NCI-H1105 (cell line): ENCODE measurements around the gene DLG5.

Source experiments
- DNase-seq: peaks from one replicate; lab custom pipeline; 2025; lab: John Stamatoyannopoulos, UW

DLG5 gene

DNA sequence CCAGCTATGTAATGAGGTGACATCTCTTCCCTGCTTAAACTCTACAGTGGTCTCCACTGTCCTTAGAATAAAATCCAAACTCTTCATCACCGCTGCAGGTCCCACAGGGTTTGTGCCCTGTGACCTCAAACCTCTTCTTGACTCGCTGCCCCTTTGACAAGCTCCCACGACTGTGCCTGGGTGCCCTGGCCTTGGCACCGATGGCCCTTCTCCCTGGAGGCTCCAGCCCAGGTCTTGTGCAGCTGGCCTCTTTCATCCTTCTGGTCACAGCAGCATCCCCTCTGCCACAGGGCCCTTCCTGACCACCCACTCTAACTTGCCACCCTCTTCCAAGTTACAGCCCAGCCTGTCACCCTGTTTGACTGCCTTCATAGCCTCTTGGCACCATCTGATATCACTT is 108.2 kb downstream of the DLG5 start:
- no peak for DNase-seq

DNA sequence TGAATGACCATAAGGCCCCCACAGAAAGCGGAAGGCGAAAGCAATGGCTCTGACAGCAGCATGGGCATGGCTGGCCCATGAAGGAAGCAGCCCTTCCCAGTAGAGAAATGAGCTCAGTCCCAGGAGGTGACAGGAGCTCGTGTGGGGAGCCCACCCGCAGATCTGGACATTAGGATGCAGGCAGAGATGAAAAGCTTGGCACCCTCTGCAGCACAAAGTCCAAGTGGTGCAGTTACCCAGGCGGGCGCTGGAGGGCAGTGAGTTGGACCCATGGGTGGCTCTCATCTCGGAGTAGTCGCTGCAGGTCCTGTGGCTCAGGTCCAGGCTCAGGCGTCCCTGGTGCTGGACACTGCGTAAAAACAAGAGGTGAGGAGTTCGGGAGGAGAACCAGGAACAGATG is 109.0 kb downstream of the DLG5 start:
- DNase-seq: no peak

DNA sequence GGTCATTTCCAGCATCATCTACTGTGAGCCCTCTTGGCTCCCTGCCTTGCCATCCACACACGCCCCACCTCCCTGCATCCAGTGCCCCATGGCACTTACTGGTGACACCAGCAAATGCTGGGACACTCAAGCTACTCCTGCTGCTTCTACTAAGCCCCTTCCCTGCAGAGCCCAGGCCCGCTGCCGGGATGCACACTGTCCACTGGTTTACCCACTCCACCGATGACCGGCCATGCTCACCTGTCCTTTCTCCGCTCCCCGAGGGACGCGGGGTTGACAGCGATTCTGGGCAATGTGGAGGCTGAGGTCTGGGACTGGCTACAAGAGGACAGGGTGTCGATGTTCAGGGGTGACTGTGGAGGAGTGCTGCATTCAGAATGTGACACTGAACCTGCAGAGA is 110.2 kb downstream of the DLG5 start:
- DNase-seq: no peak

DNA sequence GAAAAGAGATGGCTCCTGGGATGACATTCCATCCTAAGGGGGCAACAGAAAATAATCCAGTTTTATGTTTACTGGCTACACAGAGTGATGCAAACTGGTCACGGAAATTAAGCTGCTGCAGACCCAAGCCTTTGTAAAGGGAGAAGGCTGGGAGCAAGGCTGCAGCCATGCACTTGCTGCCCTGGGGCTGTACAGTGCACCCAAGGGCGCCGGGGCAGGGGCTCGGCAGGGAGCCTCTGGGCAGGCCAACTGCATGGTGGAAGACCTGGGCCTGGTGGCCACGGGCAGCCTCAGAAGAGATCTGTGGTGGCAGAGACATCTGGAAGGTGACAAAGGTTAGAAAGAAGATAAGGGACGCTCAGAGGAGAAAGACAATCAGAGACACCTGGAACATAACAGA is 113.8 kb downstream of the DLG5 start:
- no peak for DNase-seq

DNA sequence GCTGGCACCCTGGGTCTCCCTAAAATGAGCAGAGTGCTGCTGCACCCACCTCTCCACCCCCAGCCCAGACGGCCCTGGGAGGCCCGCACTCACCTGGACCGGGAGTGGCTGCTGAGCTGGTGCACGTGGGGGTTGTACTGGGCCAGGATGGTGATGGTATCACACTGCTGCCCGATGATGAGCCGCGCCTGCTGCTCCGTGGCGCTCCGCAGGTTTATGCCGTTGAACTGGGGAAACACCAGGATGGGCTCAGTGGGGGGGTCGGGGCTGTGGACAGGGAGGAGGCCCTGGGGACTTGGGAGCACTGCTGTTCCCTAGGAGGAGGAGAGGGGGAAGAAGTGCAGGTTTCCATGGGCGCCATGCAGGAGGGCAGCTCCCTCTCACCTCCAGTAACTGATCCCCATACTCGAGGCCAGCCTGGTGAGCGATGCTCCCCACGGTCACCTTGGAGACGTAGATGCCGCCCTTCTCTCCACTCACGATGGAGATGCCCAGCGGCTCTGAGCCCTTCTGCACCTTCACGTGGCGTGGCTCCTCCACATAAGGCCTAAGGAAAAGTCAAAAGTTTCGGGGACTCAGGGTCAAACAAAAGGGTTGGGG is 114.6 kb downstream of the DLG5 start:
- no peak for DNase-seq

DNA sequence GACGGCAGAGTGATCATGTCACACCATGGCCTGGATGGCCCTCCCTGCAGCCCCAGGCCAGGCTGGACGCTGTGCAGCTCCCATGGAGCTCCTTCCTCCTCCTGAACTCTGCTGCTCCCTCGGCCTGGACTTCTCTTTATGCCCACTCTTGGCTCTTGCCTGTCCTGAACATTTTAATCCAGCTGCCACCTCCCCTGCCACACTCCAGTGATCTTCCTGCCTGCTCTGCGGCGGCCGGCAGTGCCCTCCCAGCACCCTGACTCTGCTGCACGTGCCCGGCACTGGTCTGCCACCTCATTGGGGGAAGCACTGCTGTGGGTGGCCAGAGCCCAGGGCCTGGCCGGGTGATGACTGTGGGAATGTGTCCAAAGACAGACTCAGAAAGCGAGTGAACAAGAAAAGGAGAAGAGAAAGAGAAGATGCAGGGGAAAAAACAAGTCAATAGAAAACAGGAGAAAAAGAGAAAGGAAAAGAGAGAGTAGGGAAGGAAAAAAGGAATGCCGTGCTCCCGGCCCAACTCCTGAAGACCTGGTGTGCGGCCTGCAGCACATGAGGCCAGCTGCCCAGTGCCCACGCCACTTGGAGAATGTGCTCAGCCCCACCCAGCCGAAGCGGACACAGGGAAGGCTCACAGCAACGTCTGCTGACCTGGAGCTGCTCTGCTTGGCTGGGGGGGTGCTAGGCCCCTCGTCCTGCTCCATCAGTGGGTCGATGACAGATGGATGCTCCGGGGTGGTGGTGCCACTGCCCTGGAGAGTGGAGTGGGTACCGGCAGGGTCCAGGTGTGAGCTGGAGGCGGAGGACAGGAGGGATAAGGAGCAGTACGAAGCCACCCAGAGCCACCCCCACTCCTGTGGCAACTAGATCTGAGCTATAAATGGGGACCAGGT is 115.9 kb downstream of the DLG5 start:
- no peak for DNase-seq

DNA sequence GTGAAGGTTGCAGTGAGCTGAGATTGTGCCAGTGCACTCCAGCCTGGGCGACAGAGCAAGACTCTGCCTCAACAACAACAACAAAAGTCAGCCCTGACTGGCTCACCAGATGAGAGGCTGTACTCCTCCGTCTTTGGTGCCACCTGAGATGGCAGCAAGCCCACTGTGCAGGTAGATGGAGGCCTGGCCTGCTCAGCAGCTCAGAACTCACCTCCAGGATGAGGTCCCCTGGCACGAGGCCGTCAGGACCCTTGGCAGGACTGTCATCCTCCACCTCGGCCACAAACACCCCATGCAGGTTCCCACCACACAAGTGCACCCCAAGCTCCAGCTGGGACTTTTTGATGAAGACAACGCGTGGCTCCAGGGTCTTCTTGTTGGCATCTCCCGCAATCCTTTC is 117.2 kb downstream of the DLG5 start:
- no peak for DNase-seq

DNA sequence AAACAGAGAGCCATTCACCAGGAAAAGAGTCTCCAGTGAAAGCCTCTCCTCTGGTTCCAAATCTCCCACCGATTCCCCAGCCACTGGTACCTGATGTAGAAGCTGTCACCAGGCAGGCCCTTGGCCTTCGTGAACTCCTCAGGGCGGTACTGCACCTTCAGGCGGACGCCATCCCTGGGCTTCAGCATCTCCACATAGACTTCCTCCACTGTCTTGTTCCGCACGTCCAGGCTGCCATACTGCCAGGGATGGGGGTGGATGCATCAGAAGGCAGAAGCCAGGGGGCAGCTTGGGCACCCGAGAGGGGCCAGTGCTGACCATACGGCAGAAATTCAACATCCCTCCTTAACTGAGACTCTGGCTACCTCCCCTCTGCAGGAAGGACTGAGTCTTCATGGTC is 118.8 kb downstream of the DLG5 start:
- DNase-seq: no peak

DNA sequence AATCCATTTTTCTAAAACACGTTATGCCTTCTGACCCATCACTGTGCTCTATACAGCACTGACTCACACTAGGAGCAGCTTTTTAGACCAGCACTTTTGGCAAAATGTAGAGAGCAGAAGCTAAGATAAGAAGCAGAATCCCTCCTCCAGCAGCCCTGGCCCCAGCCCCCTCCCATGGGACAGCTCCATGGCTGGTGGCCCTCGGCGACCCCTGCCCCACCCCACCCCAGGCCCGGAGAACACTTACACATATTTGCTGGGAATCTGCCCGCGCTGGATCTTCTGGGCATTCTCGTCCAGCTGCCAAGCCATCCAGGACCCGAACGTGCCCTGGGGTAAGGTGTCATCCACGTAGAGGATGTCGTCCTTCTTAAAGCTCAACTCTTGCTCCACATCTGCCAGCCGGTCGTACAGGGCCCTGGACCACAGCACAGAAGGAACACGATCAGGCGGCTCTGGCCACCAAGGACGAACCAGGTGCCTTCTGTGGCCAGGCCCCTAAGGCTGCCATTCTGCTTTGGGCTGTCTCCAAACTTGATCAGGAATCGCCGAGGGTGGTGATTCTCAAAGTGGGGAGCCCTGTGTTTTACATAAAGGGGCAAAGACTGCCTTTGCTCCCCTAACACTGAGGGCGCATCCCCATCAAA is 119.9 kb downstream of the DLG5 start:
- DNase-seq: no peak

DNA sequence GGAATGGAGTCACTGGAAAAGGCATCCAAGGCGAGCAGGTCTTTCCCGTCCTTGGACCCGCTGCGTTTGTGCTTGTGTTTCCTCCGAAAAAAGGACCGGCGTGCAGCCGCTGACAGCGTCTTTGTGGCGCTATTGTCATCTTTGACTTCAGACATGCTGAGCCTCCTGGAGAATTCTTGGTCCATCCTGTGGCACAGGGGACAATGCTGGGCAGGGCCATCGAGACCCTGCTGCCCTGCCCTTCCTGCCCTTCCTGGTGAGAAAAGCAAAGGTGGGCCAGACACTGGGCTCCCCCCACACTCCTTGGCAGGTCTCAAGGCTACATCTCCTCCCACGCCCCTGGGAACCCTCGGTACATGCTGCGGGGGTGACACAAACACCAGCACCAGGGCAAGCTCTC is 120.9 kb downstream of the DLG5 start:
- no peak for DNase-seq

DNA sequence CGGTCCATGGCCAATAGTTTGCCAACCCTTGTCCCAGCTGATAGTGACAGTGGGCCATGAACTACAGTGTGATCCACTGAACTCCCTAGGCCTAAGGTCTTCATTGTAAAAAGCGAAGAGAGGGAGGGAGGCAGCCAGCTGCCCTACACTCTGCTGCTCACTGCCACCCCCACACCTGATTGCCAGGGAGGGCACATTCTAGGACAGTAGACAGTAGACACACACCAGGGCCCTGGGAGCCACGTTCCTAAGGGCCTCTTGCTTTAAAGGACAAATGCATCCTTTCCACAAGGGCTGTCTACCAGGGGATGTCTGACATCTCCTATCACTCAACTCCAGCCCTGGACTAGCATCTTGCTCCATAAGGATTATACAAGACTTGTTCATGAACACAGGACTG is 122.2 kb downstream of the DLG5 start:
- DNase-seq: no peak

DNA sequence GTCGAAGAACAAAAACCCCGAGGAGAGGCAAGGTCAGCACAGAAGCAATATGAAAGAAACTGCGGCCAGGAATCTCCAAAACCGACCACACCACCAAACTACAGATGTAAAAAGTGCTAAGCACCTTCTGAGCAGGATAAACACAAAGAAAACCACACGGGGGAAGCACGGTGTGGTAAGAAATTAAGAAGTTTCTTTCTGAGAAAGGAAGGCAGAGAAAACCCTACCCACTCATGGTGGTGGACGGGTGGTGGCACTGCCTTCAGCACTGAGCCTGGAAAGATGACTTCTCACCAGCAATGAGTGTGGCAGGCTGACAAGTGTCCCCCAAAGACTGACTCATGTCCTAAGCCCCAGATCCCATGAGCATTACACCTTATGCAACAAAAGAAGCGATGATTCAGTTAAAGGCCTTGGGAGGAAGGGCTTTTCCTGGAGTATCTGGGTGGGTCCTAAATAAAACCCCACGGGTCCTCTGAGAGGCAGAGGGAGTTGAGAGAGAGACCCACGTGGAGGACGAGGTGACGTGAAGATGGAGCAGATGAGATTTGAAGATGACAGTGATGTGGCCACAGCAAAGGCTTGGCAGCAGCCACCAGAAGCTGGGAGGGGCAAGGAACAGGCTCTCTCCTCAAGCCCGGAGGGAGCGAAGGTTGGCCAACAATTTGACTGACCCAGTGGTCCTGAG is 124.9 kb downstream of the DLG5 start:
- DNase-seq: no peak

DNA sequence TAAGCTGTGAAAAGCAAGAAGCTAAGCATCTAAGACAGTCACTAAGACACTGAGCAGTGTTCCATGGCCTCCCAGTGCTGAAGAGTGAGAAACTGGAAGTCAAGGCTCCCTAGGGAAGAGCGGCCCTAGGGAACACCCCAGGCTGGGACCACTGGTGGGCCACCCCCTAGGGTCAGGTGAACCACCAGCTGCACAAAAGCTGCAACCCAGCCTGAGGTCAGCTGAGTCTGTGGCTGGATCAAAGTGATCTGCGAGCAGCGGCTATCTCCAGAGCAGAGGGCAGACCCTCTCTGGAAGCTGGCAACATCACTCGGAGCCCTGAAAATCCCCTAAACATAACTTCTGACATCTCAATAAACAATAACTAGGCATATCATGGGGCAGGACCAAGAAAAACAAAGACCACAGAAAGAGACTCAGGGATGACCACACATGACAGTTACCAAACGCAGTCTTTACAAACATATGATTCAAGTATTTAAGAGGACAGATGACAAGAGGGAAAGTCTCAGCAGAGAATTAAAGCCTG is 125.8 kb downstream of the DLG5 start:
- no peak for DNase-seq

DNA sequence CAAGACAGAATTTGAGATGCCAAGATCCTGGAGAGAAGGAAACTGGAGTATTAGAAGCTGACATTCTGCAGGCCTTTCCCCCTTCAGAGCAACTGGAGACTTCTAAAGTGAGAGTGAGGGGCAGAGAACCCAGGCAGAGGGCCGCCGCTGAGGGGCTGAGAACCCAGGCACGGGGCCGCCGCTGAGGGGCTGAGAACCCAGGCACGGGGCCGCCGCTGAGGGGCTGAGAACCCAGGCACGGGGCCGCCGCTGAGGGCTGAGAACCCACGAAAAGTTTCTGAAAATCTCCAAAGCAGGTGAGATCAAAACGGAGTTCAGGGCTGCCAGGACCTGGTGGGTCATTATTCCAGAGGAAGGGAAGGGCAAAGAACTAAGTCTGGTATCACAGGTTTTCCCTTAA is 126.2 kb downstream of the DLG5 start:
- no peak for DNase-seq

DNA sequence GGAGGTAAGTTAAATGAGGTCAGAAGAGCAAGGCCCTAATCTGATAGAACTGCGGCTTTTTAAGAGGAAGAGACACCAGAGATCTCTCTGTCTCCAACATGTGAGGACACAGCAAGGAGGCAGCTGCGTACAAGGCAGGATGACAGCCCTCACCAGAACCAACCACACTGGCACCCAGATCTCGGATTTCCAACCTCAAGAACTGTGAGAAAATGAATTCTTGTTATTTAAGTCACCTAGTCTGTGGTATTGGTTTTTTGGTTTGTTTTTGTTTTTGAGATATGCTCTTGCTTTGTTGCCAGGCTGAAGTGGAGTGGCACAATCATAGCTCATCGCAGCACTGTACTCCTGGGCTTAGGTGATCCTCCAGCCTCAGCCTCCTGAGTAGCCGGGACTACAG is 127.2 kb downstream of the DLG5 start:
- no peak for DNase-seq

DNA sequence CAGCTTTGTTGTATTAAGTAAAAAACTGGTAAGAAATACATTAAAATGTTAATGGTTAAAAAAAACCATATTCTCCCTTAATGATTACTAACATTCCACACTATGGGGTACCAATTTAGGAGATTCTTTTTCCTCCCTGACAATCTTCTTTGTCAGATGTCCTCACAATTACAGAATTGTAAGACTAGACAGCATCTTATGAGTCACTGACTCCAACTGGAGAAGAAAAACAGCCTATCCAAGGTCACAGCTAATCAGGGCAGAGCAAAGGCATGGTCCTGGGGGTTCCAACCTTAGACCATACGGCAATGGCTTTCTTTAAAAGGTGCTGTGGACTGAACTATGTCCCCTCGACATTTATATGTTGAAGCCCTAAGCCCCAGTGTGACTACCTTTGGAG is 127.6 kb downstream of the DLG5 start:
- DNase-seq: no peak

DNA sequence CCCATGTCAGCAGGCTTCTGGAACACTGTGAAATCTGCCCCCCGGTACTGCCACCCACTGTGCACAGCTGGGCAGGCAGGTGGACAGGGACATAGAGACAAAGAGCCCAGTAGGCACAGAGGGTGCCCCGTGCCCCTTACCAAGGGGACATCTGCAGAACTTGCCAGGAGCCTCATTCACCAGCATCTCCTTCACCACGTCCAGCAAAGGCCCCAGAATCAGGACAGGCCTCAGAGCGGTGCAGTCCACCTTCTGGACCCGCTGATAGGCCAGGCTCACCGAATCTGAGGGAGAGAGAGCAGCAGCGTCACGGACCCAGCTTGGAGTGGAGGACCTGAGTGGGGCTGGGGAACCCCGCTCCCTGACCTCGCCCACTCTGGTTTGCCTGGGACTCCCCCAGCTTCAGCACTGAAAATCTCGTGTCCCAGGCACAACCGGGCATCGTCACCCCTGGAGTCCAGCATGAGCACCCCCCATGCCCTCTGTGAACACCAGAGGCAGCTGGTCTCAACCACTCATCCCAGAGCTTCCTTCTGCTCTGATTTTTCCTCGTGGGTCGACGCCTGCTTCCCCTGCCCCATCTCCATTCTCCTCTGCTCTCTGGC is 130.1 kb downstream of the DLG5 start:
- no peak for DNase-seq

DNA sequence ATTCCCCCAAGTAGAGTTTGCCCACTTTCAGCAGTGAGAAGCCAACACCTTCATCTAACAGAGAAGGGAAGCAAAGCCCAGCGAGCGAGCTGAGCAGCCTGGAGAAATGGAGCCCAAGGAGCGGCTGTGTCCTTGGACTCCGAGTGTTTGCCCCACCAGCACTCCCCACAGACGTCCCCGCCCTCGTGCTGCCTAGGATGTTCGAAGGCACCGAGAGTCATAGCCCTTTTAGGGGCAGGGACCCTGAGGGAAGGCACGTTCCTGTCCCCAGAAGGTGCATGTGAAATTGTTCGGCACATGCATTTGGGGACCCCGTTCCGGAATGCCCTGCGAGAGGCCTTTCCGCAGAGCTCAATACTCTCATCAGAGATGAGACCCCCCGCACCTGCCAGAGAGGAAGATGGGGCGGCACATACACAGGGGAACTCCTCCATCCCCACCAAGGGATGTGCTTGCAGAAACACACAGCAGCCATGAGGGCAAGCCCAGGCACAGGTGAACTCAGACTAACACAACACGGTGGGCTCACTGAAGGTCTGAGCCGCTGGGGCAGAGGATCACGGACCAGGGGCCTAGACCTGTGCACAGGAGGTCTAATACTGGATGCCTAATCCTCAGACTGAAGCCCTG is 131.0 kb downstream of the DLG5 start:
- DNase-seq: no peak

DNA sequence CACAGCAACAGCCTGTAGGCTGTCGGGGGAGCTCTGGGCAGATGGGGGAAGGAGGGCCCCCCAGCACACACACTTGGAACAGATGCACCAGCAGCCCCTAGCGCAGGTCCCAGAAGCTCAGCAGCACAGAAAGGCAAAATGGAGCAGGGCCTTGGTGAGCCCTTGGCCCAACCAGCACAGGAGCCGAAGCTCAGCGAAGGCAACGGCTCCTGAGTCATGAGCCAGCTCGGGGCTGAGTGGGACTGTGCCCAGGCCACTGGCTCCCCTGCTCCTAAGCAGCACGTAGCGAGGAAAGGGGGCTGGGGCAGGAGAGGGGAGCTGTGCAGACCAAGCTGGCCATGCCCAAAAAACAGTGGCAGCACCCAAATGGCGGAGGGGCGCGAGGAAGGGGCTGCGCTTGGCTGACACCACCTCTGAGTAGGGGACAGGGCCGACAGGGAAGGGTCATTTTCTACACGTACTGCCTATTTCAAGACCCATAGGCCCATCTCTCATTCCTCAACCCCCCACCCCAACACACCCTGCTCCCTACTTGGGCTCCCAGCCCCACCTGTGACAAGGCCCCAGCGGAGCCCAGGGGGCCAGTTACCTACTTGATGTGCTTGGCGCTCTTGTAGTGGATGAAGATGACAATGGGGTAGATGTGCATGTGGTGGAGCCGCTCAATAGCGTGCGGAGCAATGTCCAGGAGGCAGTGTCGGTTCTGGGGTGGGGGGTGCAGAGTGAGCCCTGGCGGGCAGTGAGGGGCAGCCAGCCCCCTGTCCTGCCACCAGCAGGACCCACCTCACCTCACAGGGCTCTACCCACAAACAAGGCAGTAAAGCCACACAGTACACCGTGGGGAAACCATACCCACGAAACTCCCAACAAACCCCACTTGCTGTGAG is 132.1 kb downstream of the DLG5 start:
- no peak for DNase-seq

DNA sequence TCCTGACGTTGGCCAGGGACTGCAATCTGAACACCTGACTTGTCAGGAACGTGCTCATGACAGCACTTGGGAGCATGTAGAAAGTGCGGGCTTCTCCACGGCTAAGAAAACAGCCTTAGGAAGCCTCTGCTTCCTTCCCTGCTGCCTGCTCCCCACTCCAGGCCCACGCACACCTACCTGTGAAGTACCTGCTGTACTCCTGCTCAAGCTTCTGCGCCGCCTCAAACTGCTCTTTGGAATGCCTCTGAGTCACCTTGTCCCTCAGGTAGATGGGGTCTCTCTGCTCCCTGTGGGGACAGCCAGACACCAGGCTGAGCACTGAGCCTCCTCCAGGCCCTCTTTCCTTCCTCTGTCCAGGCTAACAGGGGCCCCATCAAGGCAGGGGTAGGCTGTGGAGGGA is 132.7 kb downstream of the DLG5 start:
- no peak for DNase-seq

DNA sequence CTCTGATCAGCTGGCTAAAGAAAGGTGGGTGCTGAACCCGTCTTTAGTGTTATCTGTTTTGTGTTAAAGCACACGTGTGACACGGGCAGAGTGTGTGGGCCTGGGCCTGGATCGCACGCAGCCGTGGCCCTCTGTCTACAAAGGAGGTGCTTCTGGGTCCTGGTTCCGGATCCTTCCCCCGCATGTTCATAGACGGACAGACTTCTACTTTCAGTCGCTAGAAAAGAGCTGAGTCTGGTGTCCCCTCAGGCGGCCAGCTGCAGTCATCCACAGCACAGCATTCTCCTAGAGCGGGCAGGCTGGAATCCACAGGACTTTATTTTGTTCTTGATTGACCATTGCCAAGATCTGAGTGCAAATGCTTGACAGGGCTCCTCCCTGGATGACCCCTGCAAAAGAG is 134.4 kb downstream of the DLG5 start:
- no peak for DNase-seq
